ENCODE results near the gene RGS3. TPM values are rescaled to one million over a fixed set of nuclear protein-coding genes. Genes with fewer than 3 reads are reported as not detected.

The RGS3 gene
- total RNA-seq, 1 experiment from 2014 or later: 39.4 TPM

DNA sequence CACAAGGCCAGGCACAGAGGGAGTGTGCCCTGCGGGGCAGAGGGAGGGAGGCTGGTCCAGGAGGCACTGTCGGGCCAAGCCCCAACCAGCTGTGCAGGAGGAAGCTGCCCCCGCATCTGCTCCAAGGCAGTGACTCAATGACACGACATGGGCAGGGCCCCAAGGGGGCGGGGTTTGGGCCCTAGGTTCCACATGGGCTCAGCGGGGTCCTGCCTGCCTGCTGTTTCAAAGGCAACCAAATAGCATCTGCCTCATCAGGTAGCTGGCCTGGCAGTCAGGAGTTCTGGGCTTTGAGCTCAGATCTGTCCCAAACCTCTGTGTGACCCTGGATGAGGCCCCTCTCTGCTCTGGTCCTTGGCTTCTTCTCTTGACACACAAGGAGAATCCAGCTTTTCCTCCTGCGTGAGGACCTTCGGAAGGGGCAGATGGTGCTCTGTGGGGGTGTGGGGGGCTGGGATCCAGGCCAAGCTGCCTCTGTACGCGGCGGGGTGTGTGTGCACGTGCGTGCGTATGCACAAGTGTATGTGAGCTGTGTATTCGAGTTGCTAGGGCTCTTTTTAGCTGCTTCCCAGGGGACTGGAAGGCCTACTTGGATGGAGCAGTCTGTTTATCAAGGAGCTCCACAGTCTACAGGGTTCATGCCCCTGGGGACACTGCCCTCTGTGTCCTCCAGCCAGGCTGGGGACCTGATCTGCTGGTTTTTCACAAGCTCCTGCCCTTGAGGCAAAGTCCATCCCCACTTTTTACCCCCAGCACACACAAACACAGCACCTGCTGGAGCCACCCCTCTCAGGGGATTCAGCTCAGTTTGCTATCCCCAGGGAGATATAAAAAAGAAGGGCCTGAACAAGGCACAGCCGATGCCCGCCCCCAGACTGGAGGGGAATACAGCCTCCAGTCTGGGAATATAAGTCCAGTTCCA, 138.9 kb downstream of the RGS3 start:
- peak overlapping the region; percentile 48; the same call in 1 of the 2 replicates for H3K27ac ChIP-seq (ENCODE audit: low read depth, low read length)
- intact Hi-C loops (cut with micrococcal nuclease): no loop called here
- TF ChIP-seq CEBPB (IDR thresholded peaks at IDR 0.05; ENCODE audit: low read depth): no peak
- TF ChIP-seq EGR1 (IDR thresholded peaks at IDR 0.05; ENCODE audit: low read depth): peak; percentile 98
- TF ChIP-seq JUND (IDR thresholded peaks at IDR 0.05): peak; percentile 42; the same call in 1 of the 2 replicates
- TF ChIP-seq, protein P1, sequence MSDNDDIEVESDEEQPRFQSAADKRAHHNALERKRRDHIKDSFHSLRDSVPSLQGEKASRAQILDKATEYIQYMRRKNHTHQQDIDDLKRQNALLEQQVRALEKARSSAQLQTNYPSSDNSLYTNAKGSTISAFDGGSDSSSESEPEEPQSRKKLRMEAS (IDR thresholded peaks at IDR 0.05): peak; percentile 57
- no peak for TF ChIP-seq YY1 (IDR thresholded peaks at IDR 0.05; ENCODE audit: extremely low read depth, insufficient replicate concordance, low read depth, low read length)
- TF ChIP-seq TCF7L2 (IDR thresholded peaks at IDR 0.05; ENCODE audit: borderline replicate concordance, extremely low read depth, insufficient read depth, insufficient read length): no peak
- no peak for TF ChIP-seq SIN3A (IDR thresholded peaks at IDR 0.05; ENCODE audit: low read depth)
- TF ChIP-seq, protein P2, sequence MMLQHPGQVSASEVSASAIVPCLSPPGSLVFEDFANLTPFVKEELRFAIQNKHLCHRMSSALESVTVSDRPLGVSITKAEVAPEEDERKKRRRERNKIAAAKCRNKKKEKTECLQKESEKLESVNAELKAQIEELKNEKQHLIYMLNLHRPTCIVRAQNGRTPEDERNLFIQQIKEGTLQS (IDR thresholded peaks at IDR 0.05): no peak
- TF ChIP-seq POLR2A (IDR thresholded peaks at IDR 0.05; ENCODE audit: borderline replicate concordance, extremely low read depth, insufficient read depth, insufficient read length): no peak
- TF ChIP-seq EZH2phosphoT487 (IDR thresholded peaks at IDR 0.05; ENCODE audit: borderline replicate concordance): no peak
- no peak for TF ChIP-seq SRF (IDR thresholded peaks at IDR 0.05; ENCODE audit: low read depth)
- peak; percentile 61 for TF ChIP-seq POLR2AphosphoS5 (IDR thresholded peaks at IDR 0.05; ENCODE audit: low read depth, low read length)
- TF ChIP-seq, protein P3, sequence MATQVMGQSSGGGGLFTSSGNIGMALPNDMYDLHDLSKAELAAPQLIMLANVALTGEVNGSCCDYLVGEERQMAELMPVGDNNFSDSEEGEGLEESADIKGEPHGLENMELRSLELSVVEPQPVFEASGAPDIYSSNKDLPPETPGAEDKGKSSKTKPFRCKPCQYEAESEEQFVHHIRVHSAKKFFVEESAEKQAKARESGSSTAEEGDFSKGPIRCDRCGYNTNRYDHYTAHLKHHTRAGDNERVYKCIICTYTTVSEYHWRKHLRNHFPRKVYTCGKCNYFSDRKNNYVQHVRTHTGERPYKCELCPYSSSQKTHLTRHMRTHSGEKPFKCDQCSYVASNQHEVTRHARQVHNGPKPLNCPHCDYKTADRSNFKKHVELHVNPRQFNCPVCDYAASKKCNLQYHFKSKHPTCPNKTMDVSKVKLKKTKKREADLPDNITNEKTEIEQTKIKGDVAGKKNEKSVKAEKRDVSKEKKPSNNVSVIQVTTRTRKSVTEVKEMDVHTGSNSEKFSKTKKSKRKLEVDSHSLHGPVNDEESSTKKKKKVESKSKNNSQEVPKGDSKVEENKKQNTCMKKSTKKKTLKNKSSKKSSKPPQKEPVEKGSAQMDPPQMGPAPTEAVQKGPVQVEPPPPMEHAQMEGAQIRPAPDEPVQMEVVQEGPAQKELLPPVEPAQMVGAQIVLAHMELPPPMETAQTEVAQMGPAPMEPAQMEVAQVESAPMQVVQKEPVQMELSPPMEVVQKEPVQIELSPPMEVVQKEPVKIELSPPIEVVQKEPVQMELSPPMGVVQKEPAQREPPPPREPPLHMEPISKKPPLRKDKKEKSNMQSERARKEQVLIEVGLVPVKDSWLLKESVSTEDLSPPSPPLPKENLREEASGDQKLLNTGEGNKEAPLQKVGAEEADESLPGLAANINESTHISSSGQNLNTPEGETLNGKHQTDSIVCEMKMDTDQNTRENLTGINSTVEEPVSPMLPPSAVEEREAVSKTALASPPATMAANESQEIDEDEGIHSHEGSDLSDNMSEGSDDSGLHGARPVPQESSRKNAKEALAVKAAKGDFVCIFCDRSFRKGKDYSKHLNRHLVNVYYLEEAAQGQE (IDR thresholded peaks at IDR 0.05; ENCODE audit: low read depth): no peak
- TF ChIP-seq ZNF274 (IDR thresholded peaks at IDR 0.05; ENCODE audit: low read depth, low read length): no peak
- no peak for TF ChIP-seq FOSL1 (IDR thresholded peaks at IDR 0.05; ENCODE audit: low read depth)
- TF ChIP-seq, protein P4, sequence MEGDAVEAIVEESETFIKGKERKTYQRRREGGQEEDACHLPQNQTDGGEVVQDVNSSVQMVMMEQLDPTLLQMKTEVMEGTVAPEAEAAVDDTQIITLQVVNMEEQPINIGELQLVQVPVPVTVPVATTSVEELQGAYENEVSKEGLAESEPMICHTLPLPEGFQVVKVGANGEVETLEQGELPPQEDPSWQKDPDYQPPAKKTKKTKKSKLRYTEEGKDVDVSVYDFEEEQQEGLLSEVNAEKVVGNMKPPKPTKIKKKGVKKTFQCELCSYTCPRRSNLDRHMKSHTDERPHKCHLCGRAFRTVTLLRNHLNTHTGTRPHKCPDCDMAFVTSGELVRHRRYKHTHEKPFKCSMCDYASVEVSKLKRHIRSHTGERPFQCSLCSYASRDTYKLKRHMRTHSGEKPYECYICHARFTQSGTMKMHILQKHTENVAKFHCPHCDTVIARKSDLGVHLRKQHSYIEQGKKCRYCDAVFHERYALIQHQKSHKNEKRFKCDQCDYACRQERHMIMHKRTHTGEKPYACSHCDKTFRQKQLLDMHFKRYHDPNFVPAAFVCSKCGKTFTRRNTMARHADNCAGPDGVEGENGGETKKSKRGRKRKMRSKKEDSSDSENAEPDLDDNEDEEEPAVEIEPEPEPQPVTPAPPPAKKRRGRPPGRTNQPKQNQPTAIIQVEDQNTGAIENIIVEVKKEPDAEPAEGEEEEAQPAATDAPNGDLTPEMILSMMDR (IDR thresholded peaks at IDR 0.05 in 2 of 3, conservative IDR thresholded peaks at IDR 0.05 in 1 of 3; ENCODE audit: borderline replicate concordance in 1 of 3, insufficient read depth in 1 of 3, low read depth in 2 of 3, low read length in 2 of 3): no peak
- TF ChIP-seq ZFX (IDR thresholded peaks at IDR 0.05): no peak
- TF ChIP-seq RAD21 (IDR thresholded peaks at IDR 0.05; ENCODE audit: low read depth): no peak
- TF ChIP-seq ELF1 (IDR thresholded peaks at IDR 0.05; ENCODE audit: borderline replicate concordance, low read depth): no peak
- TF ChIP-seq EZH2 (IDR thresholded peaks at IDR 0.05): no peak
- TF ChIP-seq SP1 (IDR thresholded peaks at IDR 0.05; ENCODE audit: low read depth): peak; percentile 57
- TF ChIP-seq CBX3 (IDR thresholded peaks at IDR 0.05; ENCODE audit: low read depth): 0 out of 2 replicates have a peak, but pooled peaks have one; percentile 28

More for the DNA sequence above, 138.9 kb downstream of the RGS3 start:
- ChIA-PET RAD21 (ENCODE audit: low non-redundant PET in 1 of 2, low total read pairs in 2 of 2, uncharacterized antibody in 2 of 2, unreplicated experiment in 2 of 2) (interaction anchor here (0.7 to 1.1 kb wide), 2 partner anchors 11 to 56 kb away, joined by 4 to 5 read pairs; no protein-coding TSS in a partner anchor), CTCF (interaction anchor here (0.7 to 3.9 kb wide), 6 partner anchors 9 to 56 kb away, joined by 3 to 23 read pairs (median 6); no protein-coding TSS in a partner anchor), POLR2A (interaction anchor here (0.7 to 1.6 kb wide), 9 partner anchors 9 to 56 kb away, joined by 3 to 12 read pairs (median 3); no protein-coding TSS in a partner anchor)
- ATAC-seq (peak; percentile 91), DNase-seq (ENCODE audit: low read depth, low spot score) (peak; percentile 53)
- Histone ChIP-seq H3K79me2 (ENCODE audit: insufficient read depth, low read length) (no peaks in the 10 kb centered on the region), H2AFZ (ENCODE audit: low read depth, low read length, poor library complexity, severe bottlenecking) (peak overlapping the region; percentile 60), H3K9me3 (ENCODE audit: control insufficient read depth in 1 of 2, insufficient read depth in 1 of 2, low read depth in 1 of 2, low read length in 2 of 2) (no peaks in the 10 kb centered on the region), H3K4me1 (ENCODE audit: control insufficient read depth in 1 of 2, insufficient read depth in 2 of 2, low read length in 2 of 2) (peaks cover 20 to 43% of the 10 kb centered on the region in 2 experiments), H4K20me1 (ENCODE audit: insufficient read depth) (no peaks in the 10 kb centered on the region), H3K27me3 (ENCODE audit: insufficient read depth, low read length) (no peaks in the 10 kb centered on the region), H3K4me2 (ENCODE audit: low read length) (peak overlapping the region; percentile 80), H3K4me3 (replicated peaks in 1 of 2; ENCODE audit: low read depth in 1 of 2, low read length in 2 of 2) (peak overlapping the region; percentile 4 to 44; a peak in 2 of 4 replicates), H3K9me2 (ENCODE audit: insufficient read depth) (no peaks in the 10 kb centered on the region), H3K9ac (ENCODE audit: low read length) (peak overlapping the region; percentile 59), H3K36me3 (ENCODE audit: control insufficient read depth in 1 of 2, insufficient read depth in 2 of 2, low read length in 2 of 2) (no peaks in the 10 kb centered on the region; a peak in 1 of 4 replicates)
- BruUV-seq (replicated peaks): no TSS peak
